Measurements from ENCODE around the gene PPIL4. TPM values are rescaled to one million over a fixed set of nuclear protein-coding genes. Genes with fewer than 3 reads are reported as not detected.
A peak's percentile ranks its signal among the peaks of the same experiment; 100 is the strongest.

Gene PPIL4
- total and polyA plus RNA-seq, 2 of the 13 experiments (the other 11 are each of a cell fraction or from before 2014, with no cell fraction given), result 5.5 to 46.0 TPM

GRCh38 chr6:149565527-149566409 is 19.9 kb upstream of the PPIL4 start, which contains the start of gene GINM1 (continued):
- TF ChIP-seq ZBTB44 (CRISPR knock-in tag; IDR thresholded peaks at IDR 0.05) (no peak), RXRA (CRISPR knock-in tag; IDR thresholded peaks at IDR 0.05) (0 out of 2 replicates have a peak, but pooled peaks have one; percentile 56), HIVEP1 (CRISPR knock-in tag; IDR thresholded peaks at IDR 0.05) (no peak), FOXM1 (CRISPR knock-in tag; IDR thresholded peaks at IDR 0.05) (no peak), ZIK1 (CRISPR knock-in tag; IDR thresholded peaks at IDR 0.05; ENCODE audit: borderline replicate concordance, low read depth) (no peak), MLXIP (CRISPR knock-in tag; IDR thresholded peaks at IDR 0.05; ENCODE audit: borderline replicate concordance) (no peak), SP1 (IDR thresholded peaks at IDR 0.05) (no peak), SP1 (CRISPR knock-in tag; IDR thresholded peaks at IDR 0.05) (peak; percentile 44; the same call in 1 of the 2 replicates), SRF (IDR thresholded peaks at IDR 0.05; ENCODE audit: low read depth, low read length) (peak; percentile 18; the same call in 1 of the 2 replicates), SP5 (CRISPR knock-in tag; IDR thresholded peaks at IDR 0.05; ENCODE audit: borderline replicate concordance, low read depth) (peak; percentile 43; the same call in 1 of the 2 replicates), ZBTB7B (CRISPR knock-in tag; IDR thresholded peaks at IDR 0.05) (peak; percentile 55; the same call in 1 of the 2 replicates), CENPX (CRISPR knock-in tag; IDR thresholded peaks at IDR 0.05) (no peak), RORA (CRISPR knock-in tag; IDR thresholded peaks at IDR 0.05) (no peak), MAFK (conservative IDR thresholded peaks at IDR 0.05 in 1 of 2, IDR thresholded peaks at IDR 0.05 in 1 of 2; ENCODE audit: low read length in 2 of 2) (no peak), ZBTB14 (CRISPR knock-in tag; IDR thresholded peaks at IDR 0.05) (no peak)
- TF ChIP-seq, protein P1, sequence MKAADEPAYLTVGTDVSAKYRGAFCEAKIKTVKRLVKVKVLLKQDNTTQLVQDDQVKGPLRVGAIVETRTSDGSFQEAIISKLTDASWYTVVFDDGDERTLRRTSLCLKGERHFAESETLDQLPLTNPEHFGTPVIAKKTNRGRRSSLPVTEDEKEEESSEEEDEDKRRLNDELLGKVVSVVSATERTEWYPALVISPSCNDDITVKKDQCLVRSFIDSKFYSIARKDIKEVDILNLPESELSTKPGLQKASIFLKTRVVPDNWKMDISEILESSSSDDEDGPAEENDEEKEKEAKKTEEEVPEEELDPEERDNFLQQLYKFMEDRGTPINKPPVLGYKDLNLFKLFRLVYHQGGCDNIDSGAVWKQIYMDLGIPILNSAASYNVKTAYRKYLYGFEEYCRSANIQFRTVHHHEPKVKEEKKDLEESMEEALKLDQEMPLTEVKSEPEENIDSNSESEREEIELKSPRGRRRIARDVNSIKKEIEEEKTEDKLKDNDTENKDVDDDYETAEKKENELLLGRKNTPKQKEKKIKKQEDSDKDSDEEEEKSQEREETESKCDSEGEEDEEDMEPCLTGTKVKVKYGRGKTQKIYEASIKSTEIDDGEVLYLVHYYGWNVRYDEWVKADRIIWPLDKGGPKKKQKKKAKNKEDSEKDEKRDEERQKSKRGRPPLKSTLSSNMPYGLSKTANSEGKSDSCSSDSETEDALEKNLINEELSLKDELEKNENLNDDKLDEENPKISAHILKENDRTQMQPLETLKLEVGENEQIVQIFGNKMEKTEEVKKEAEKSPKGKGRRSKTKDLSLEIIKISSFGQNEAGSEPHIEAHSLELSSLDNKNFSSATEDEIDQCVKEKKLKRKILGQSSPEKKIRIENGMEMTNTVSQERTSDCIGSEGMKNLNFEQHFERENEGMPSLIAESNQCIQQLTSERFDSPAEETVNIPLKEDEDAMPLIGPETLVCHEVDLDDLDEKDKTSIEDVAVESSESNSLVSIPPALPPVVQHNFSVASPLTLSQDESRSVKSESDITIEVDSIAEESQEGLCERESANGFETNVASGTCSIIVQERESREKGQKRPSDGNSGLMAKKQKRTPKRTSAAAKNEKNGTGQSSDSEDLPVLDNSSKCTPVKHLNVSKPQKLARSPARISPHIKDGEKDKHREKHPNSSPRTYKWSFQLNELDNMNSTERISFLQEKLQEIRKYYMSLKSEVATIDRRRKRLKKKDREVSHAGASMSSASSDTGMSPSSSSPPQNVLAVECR (CRISPR knock-in tag; IDR thresholded peaks at IDR 0.05; ENCODE audit: borderline replicate concordance), result peak; percentile 50; the same call in 1 of the 2 replicates
